Mesenchymal stem cell (in vitro differentiated cells and primary cell): ENCODE results near the gene ANKRD27.
"Not testable (repeated sequence)": the region's sequence is repeated elsewhere in the genome, so short reads cannot be mapped to it uniquely, and the experiment has no call there.

Source experiments
- DNase-seq: peaks from one replicate; pipeline ENCODE4 v3.0.0-alpha.2; 2013
- H2AFZ ChIP-seq: one replicate; pipeline ENCODE4 v1.6.1; 2013; ENCODE audit warnings: low read depth, mild to moderate bottlenecking, control low read depth, inconsistent platforms, low read length, moderate library complexity
- H2AK5ac ChIP-seq: 2 replicates; pipeline ENCODE4 v1.6.1; 2013; ENCODE audit warnings: low read length, moderate library complexity, mild to moderate bottlenecking, inconsistent platforms; ENCODE audit not compliant: severe bottlenecking
- H2BK120ac ChIP-seq: one replicate; pipeline ENCODE4 v1.6.1; 2013; ENCODE audit warnings: low read depth, mild to moderate bottlenecking, inconsistent platforms, low read length, moderate library complexity
- H2BK12ac ChIP-seq, 2 experiments: one replicate each; pipeline ENCODE4 v1.6.1; 2013; ENCODE audit warnings: inconsistent platforms in 2 of 2, low read length in 2 of 2, mild to moderate bottlenecking in 2 of 2, moderate library complexity in 2 of 2, control low read depth in 1 of 2
- H2BK15ac ChIP-seq: one replicate; pipeline ENCODE4 v1.6.1; 2013; ENCODE audit warnings: mild to moderate bottlenecking, low read depth, inconsistent platforms; ENCODE audit not compliant: poor library complexity, severe bottlenecking
- H2BK5ac ChIP-seq: 2 replicates; pipeline ENCODE4 v1.6.1; 2013; ENCODE audit warnings: low read depth, mild to moderate bottlenecking, low read length, control low read depth, inconsistent platforms; ENCODE audit not compliant: poor library complexity, severe bottlenecking
- H3K14ac ChIP-seq, 2 experiments: one replicate each; pipeline ENCODE4 v1.6.1; 2013; ENCODE audit warnings: inconsistent platforms in 2 of 2, low read length in 2 of 2, control low read depth in 1 of 2, mild to moderate bottlenecking in 1 of 2, moderate library complexity in 1 of 2
- H3K18ac ChIP-seq, 2 experiments: one replicate each; pipeline ENCODE4 v1.6.1; 2013; ENCODE audit warnings: inconsistent platforms in 2 of 2, low read length in 2 of 2, control low read depth in 1 of 2, low read depth in 1 of 2, mild to moderate bottlenecking in 1 of 2
- H3K23ac ChIP-seq, 2 experiments: one replicate each; pipeline ENCODE4 v1.6.1; 2013; ENCODE audit warnings: inconsistent platforms in 2 of 2, low read length in 2 of 2, mild to moderate bottlenecking in 2 of 2, moderate library complexity in 2 of 2, control low read depth in 1 of 2
- H3K27ac ChIP-seq: 2 replicates; pipeline ENCODE4 v1.5.1; 2013; ENCODE audit warnings: mild to moderate bottlenecking, moderate library complexity, low read length, control low read depth, inconsistent platforms; ENCODE audit not compliant: poor library complexity, severe bottlenecking
- H3K27me3 ChIP-seq, 2 experiments: 2 replicates each; pipeline versions ENCODE4 v1.6.1 to v1.7.0; 2013; ENCODE audit warnings: low read length in 2 of 2, mild to moderate bottlenecking in 2 of 2, moderate library complexity in 2 of 2, control low read depth in 1 of 2, inconsistent platforms in 1 of 2; ENCODE audit not compliant: control insufficient read depth in 1 of 2, insufficient read depth in 1 of 2
- H3K36me3 ChIP-seq, 2 experiments: 2 replicates each; pipeline versions ENCODE4 v1.6.1 to v1.7.0; 2013; ENCODE audit warnings: low read length in 2 of 2, control low read depth in 1 of 2, inconsistent platforms in 1 of 2, low read depth in 1 of 2, mild to moderate bottlenecking in 1 of 2; ENCODE audit not compliant: insufficient read depth in 2 of 2, control insufficient read depth in 1 of 2
- H3K4ac ChIP-seq, 2 experiments: one replicate each; pipeline ENCODE4 v1.6.1; 2013; ENCODE audit warnings: inconsistent platforms in 2 of 2, low read length in 2 of 2, mild to moderate bottlenecking in 2 of 2, moderate library complexity in 2 of 2, control low read depth in 1 of 2, low read depth in 1 of 2
- H3K4me1 ChIP-seq: 2 replicates; pipeline ENCODE4 v1.6.1; 2013; ENCODE audit warnings: low read depth, low read length, control low read depth; ENCODE audit not compliant: control insufficient read depth, insufficient read depth
- H3K4me2 ChIP-seq: 2 replicates; pipeline ENCODE4 v1.6.1; 2013; ENCODE audit warnings: low read length, mild to moderate bottlenecking, inconsistent platforms; ENCODE audit not compliant: poor library complexity, severe bottlenecking
- H3K4me3 ChIP-seq, 2 experiments: 2 replicates each; pipeline versions ENCODE4 v1.5.1 to v1.7.0; 2013; ENCODE audit warnings: low read length in 2 of 2, mild to moderate bottlenecking in 2 of 2, control low read depth in 1 of 2, low read depth in 1 of 2; ENCODE audit not compliant: insufficient read depth in 1 of 2
- H3K79me1 ChIP-seq: replicated peaks from 2 replicates; pipeline ENCODE4 v1.6.1; 2013; ENCODE audit warnings: mild to moderate bottlenecking, control low read depth, low read length, inconsistent platforms; ENCODE audit not compliant: poor library complexity, severe bottlenecking
- H3K9ac ChIP-seq: 2 replicates; pipeline ENCODE4 v1.7.0; 2013; ENCODE audit warnings: mild to moderate bottlenecking, low read length, moderate library complexity
- H3K9me3 ChIP-seq: 2 replicates; pipeline ENCODE4 v1.7.0; 2013; ENCODE audit warnings: mild to moderate bottlenecking, low read length; ENCODE audit not compliant: control insufficient read depth
- H4K8ac ChIP-seq: one replicate; pipeline ENCODE4 v1.6.1; 2013; ENCODE audit warnings: inconsistent platforms, mild to moderate bottlenecking, low read length, moderate library complexity
- H4K91ac ChIP-seq: one replicate; pipeline ENCODE4 v1.6.1; 2013; ENCODE audit warnings: mild to moderate bottlenecking, low read length, inconsistent platforms
- WGBS: methylation state at CpG from one replicate; pipeline ENCODE4 v1.1.7; 2013; ENCODE audit warnings: mixed read lengths; 5-methylcytosine and 5-hydroxymethylcytosine counted together

The ANKRD27 gene

DNA sequence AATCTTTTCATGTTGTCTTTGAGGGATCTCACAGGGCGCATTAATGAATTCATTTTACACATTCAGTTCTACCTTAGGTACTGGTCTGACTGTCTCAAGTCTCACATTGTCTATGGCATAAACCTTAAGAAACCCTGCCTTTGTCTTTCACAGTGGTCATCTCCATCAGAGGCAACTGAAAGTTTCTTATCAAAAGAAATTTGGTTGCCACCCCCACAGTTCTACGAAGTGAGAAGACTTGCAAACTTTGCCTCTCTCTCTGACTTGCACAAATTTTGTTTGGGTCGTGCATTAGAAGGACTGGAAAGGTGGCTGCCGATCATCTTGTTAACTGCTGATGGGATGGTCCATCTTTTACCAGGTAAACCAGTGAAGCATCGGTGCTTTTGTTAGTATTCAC, 34.1 kb upstream of the ANKRD27 start:
- no peak overlapping the region for H2BK12ac ChIP-seq
- no peak overlapping the region for H3K27ac ChIP-seq
- no peak overlapping the region for H2AK5ac ChIP-seq
- H3K4me1 ChIP-seq, result no peaks in the 10 kb centered on the region
- H2BK5ac ChIP-seq, result no peak overlapping the region
- no peak overlapping the region for H4K8ac ChIP-seq
- H3K4me3 ChIP-seq, result no peak overlapping the region
- H3K4me2 ChIP-seq, result no peak overlapping the region
- no peak overlapping the region for H3K23ac ChIP-seq
- no peak overlapping the region for H2BK15ac ChIP-seq
- no peak overlapping the region for H3K4ac ChIP-seq
- H3K36me3 ChIP-seq, result peaks cover 7 to 45% of the 10 kb centered on the region in 2 experiments
- no peak overlapping the region for H3K9ac ChIP-seq
- H3K9me3 ChIP-seq, result peaks cover 6% of the 10 kb centered on the region
- no peak overlapping the region for H4K91ac ChIP-seq
- no peak overlapping the region for H2AFZ ChIP-seq
- no peak overlapping the region for H3K14ac ChIP-seq
- no peak for DNase-seq
- peaks cover 20% of the 10 kb centered on the region for H3K79me1 ChIP-seq
- WGBS, result 91% methylated on average over 5 of the region's 5 CpGs
- H2BK120ac ChIP-seq, result no peak overlapping the region
- no peaks in the 10 kb centered on the region for H3K27me3 ChIP-seq
- no peak overlapping the region for H3K18ac ChIP-seq

DNA sequence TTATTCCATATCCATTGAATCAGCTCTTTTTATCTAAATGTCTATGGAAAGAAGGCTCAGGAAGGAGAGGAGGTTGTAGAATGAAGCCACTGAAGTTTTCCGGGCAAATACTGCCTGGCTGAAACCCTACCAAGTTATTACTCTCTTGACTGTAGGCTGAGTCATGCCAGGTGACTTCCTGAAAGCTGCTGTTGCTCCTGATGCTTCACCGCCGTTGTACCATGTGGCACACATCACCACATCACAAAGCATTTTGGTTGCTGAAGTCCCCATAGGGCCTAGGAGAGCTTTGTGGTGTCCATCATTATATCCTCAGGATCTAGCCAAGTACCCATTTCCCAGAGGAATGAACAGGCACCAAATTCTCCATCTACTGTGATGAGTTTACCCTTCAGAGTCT, 33.5 kb upstream of the ANKRD27 start:
- peaks cover 21% of the 10 kb centered on the region for H3K79me1 ChIP-seq
- no peak overlapping the region for H3K23ac ChIP-seq
- H3K4ac ChIP-seq, result no peak overlapping the region
- H3K18ac ChIP-seq, result no peak overlapping the region
- no peak overlapping the region for H4K91ac ChIP-seq
- no peak overlapping the region for H3K27ac ChIP-seq
- H2AFZ ChIP-seq, result no peak overlapping the region
- no peak overlapping the region for H3K4me3 ChIP-seq
- H2BK15ac ChIP-seq, result no peak overlapping the region
- no peaks in the 10 kb centered on the region for H3K4me1 ChIP-seq
- peaks cover 7 to 40% of the 10 kb centered on the region in 2 experiments for H3K36me3 ChIP-seq
- H2AK5ac ChIP-seq, result no peak overlapping the region
- no peak overlapping the region for H2BK5ac ChIP-seq
- H3K9ac ChIP-seq, result no peak overlapping the region
- no peak for DNase-seq
- no peak overlapping the region for H2BK12ac ChIP-seq
- H3K14ac ChIP-seq, result no peak overlapping the region
- no peak overlapping the region for H3K4me2 ChIP-seq
- H4K8ac ChIP-seq, result no peak overlapping the region
- H2BK120ac ChIP-seq, result no peak overlapping the region
- no peaks in the 10 kb centered on the region for H3K27me3 ChIP-seq
- peaks cover 10% of the 10 kb centered on the region for H3K9me3 ChIP-seq
- WGBS, result 96% methylated on average over 3 of the region's 3 CpGs

GRCh38 chr19:32704006-32704405, 29.0 kb upstream of the ANKRD27 start:
- not testable (repeated sequence) for H2BK120ac ChIP-seq, H3K4me2 ChIP-seq, H3K27me3 ChIP-seq, H3K14ac ChIP-seq, H2BK5ac ChIP-seq, H2AFZ ChIP-seq, H3K4ac ChIP-seq, H3K4me1 ChIP-seq, H3K9ac ChIP-seq, H2BK12ac ChIP-seq, H3K4me3 ChIP-seq, H3K27ac ChIP-seq, H2AK5ac ChIP-seq, H2BK15ac ChIP-seq, DNase-seq, H3K23ac ChIP-seq, H4K91ac ChIP-seq, H3K18ac ChIP-seq, H4K8ac ChIP-seq
- 97% methylated on average over 2 of the region's 2 CpGs for WGBS
- Histone ChIP-seq H3K79me1 (peaks cover 21% of the 10 kb centered on the region), H3K9me3 (peaks cover 10% of the 10 kb centered on the region), H3K36me3 (peaks cover 14 to 30% of the 10 kb centered on the region in 2 experiments)

DNA sequence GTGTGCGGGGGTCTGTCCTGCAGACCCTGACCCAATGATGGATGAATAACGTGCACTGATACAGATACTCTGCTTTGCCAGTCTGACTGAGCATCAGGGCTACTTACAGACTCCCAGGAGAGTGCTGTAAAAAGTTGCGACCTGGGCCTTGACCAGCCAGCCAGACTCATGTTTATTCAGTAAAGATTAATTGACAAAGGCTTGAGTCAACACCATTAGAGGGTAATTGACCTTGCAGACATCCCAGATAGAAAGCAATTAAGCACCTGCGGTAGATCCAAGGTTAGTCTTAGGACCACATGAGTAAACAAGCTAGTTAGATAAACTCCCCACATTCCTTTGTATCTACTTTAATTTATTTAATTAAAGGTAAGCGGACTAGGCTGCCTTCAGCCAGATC, 27.0 kb upstream of the ANKRD27 start:
- Histone ChIP-seq H3K23ac (no peak overlapping the region), H3K27ac (no peak overlapping the region), H2BK5ac (no peak overlapping the region), H3K18ac (no peak overlapping the region), H2BK12ac (no peak overlapping the region), H3K14ac (no peak overlapping the region), H3K36me3 (peaks cover 16 to 33% of the 10 kb centered on the region in 2 experiments), H2AK5ac (no peak overlapping the region), H3K4me1 (no peaks in the 10 kb centered on the region), H2BK15ac (no peak overlapping the region), H3K4me3 (no peak overlapping the region), H2AFZ (no peak overlapping the region), H3K9me3 (peaks cover 10% of the 10 kb centered on the region), H3K4ac (no peak overlapping the region), H3K79me1 (peaks cover 21% of the 10 kb centered on the region), H4K8ac (no peak overlapping the region), H3K27me3 (no peaks in the 10 kb centered on the region), H3K4me2 (no peak overlapping the region), H4K91ac (no peak overlapping the region), H2BK120ac (no peak overlapping the region), H3K9ac (no peak overlapping the region)
- DNase-seq, result no peak
- 84% methylated on average over 4 of the region's 5 CpGs for WGBS
